ENCODE results near the gene CHST8.

The CHST8 gene

GRCh38 chr19:33769208-33769607, 147.5 kb downstream of the CHST8 start:
- DNase-seq (ENCODE audit: low spot score): no peak

DNA sequence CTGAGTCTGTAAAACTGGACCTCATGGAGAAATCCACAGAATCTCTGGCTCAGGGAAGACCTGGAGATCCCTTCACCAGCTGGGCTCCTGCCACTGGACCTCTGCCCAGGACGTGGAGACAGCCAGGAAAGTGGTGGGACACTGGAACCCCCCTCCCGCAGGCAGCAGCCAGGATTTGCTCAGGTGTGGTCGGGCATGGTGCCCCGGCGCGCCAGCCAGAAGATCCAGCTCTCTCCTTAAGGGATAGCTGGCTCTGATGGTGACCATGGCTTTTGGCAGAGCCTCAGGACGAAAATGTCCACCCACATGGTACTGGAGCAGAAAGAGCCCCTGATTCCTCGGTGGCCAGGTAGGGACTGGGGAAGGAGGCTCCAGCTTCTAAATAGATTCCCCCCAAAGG, 148.4 kb downstream of the CHST8 start:
- DNase-seq (ENCODE audit: low spot score): no peak

DNA sequence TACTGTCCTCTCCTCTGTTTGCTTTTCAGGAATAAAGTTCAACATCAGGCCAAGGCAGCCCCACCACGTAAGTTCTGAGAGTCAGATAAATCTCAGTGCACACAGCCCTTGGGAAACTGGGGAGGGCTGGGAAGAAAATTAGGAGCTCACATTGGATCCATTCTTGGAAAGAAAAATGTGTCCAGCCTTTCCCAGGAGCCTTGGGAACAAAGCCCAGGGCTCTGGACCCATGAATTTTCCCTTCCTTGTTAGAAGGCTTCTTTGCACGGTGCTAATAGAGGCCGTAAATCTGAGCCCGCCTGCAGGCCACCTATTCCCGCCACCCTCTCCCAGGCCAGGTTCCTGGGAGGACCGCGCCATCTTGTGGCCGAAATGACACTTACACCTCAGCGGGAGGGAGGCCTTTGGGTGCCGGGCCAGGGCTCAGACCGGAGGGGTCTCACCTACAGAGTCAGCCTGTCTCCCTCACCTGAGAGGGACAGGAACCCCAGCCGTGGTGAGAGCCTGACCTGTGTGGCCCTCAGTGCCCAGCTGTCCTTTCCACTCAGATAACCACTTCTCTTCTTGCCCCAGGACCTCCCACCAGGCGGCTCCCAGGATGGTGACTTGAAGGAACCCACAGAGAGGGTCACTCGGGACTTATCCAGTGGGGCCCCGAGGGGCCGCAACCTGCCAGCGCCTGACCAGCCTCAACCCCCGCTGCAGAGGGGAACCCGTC, 149.8 kb downstream of the CHST8 start:
- peak; percentile 81 for DNase-seq (ENCODE audit: low spot score)

DNA sequence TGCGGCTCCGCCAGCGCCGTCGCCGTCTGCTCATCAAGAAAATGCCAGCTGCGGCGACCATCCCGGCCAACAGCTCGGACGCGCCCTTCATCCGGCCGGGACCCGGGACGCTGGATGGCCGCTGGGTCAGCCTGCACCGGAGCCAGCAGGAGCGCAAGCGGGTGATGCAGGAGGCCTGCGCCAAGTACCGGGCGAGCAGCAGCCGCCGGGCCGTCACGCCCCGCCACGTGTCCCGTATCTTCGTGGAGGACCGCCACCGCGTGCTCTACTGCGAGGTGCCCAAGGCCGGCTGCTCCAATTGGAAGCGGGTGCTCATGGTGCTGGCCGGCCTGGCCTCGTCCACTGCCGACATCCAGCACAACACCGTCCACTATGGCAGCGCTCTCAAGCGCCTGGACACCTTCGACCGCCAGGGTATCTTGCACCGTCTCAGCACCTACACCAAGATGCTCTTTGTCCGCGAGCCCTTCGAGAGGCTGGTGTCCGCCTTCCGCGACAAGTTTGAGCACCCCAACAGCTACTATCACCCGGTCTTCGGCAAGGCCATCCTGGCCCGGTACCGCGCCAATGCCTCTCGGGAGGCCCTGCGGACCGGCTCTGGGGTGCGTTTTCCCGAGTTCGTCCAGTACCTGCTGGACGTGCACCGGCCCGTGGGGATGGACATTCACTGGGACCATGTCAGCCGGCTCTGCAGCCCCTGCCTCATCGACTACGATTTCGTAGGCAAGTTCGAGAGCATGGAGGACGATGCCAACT, 150.5 kb downstream of the CHST8 start:
- DNase-seq (ENCODE audit: low spot score): no peak

GRCh38 chr19:33772858-33773180, 151.1 kb downstream of the CHST8 start:
- no peak for DNase-seq (ENCODE audit: low spot score)

GRCh38 chr19:33773704-33774624, 152.2 kb downstream of the CHST8 start:
- DNase-seq (ENCODE audit: low spot score): no peak

- DNase-seq (ENCODE audit: low spot score): no peak
Observed at GRCh38 chr19:33774751-33775150, 153.0 kb downstream of the CHST8 start.

DNA sequence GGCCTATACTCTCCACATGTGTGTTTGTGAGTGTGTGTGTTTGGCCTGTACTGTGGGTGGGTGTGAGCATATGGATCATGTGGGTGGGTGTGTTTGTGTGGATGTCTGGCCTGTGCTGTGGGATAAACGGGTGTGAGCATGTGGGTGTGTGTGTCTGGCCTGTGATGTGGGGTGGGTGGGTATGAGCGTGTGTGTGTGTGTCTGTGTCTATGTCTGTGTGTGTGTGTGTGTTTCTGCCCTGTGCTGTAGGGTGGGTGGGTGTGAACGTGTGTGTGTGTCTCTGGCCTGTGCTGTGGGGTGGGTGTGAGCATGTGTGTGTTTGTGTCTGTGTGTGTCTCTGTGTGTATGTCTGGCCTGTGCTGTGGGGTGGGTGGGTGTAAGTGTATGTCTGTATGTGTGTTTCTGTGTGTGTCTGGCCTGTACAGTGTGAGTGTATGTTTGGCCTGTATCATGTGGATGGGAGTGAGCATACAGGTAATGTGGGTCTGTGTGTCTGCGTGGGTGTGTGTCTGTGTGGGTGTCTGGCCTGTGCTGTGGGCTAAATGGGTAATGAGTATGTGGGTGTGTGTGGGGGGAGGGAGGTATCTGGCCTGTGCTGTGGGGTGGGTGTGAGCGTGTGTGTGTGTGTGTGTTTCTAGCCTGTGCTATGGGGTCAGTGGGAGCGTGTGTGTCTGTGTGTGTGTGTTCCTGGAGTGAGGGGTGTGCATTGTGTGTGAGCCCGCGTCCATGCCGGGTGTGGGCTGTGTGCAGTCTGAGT, 154.2 kb downstream of the CHST8 start:
- DNase-seq (ENCODE audit: low spot score): no peak

GRCh38 chr19:33777351-33777750, 155.6 kb downstream of the CHST8 start:
- no peak for DNase-seq (ENCODE audit: low spot score)

GRCh38 chr19:33777753-33778088, 156.0 kb downstream of the CHST8 start:
- no peak for DNase-seq (ENCODE audit: low spot score)

- DNase-seq (ENCODE audit: low spot score): peak; percentile 88
Observed at GRCh38 chr19:33778089-33778791, 156.5 kb downstream of the CHST8 start.

GRCh38 chr19:33779849-33780248, 158.1 kb downstream of the CHST8 start:
- DNase-seq (ENCODE audit: low spot score): no peak

DNA sequence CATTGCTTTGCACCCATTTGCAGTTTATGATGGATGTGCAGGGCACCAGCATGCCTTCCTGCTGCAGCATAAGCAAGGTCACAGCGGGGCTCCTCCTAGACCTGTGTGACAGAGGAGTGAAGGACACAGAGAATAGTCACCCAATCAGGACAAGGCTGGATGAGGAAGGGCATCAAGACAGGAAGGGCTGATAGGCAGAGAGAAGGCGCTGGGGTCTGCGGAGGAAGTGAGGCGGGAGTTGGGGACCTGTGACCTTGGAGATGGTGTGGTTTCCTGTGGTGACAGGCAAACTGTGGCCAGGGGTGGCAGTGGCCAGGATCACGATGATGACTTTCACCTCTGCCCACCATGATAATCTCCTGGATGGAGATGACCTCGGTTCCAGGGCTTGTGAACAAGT, 158.5 kb downstream of the CHST8 start:
- DNase-seq (ENCODE audit: low spot score): no peak

DNA sequence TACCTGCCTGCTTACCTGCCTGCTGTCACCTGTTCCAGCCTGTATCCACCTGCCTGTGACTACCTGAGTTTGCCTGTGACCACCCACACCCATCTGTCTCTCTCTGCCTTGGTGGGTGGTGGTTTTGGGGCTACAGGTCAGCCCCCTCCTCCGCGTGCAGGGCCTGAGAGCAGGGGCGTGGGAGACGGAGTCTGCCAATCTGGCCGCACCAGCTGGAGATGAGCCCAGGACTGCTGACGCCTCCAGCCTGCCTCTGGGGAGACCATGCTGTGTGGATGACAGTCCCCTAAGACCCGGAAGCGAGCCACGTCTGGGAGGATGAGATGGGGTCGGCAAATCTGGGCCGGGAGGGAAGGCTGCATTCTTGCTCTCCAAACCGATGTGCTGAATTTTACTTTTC, 159.0 kb downstream of the CHST8 start:
- no peak for DNase-seq (ENCODE audit: low spot score)

DNA sequence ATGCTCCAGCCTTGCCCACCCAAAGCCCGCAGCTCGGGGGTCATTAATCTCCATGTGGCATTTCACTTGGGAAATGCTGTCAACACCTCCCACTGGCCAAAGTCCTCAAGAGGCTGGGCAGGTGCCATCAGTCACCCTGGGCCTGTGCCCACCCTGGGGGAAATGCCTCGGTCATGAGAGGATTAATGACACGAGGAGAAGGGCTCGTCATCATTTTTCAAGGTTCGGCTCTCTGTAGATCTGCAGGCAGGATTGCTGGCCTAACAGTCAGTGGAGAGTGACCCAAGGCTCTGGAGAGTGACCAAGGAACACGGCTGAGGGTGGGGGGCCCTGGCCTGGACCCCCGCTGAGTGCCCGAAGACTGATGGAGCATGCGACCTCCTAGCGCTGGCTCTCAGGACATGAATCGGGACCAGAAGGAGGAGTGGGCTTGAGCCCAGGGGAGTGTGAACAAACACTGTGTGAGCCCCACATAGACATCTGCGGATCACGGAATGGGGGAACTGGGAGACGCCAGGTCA, 159.7 kb downstream of the CHST8 start:
- no peak for DNase-seq (ENCODE audit: low spot score)

DNA sequence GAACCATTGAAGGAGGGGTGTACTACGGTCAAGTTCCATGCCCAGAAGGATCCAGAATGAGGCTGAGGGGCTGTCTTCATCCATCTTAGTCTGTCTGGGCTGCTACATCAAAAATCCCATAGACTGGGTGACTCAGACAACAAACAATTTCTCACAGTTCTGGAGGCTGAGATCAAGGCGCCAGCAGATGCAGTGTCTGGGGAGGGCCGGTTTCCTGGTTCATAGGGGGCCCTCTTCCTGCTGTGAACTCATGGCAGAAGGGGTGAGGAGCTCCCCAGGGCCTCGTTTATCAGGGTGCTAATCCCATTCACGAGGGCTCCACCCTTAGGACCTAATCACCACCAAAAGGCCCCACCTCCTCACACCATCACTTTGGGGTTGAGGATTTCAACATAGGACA, 160.2 kb downstream of the CHST8 start:
- DNase-seq (ENCODE audit: low spot score): no peak

DNA sequence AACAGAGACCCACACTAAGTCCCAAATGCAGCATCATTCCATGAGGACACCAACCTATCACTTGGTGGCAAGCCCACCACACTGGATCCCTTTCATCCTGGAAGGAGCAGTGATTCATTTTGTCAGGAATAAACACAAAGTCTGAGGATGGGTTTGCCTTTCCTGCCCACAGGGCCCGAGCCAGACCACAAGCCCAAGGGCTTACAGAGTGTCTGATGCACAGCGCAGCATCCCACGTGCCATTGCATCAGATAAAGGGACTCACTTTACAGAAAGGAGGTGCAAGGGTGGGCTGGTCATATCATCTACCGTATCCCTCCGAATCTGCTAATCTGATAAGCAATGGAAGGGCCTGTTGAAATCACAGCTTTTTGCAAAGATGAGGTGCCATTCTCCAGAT, 162.7 kb downstream of the CHST8 start:
- no peak for DNase-seq (ENCODE audit: low spot score)

GRCh38 chr19:33785795-33786194, 164.0 kb downstream of the CHST8 start:
- DNase-seq (ENCODE audit: low spot score): no peak

DNA sequence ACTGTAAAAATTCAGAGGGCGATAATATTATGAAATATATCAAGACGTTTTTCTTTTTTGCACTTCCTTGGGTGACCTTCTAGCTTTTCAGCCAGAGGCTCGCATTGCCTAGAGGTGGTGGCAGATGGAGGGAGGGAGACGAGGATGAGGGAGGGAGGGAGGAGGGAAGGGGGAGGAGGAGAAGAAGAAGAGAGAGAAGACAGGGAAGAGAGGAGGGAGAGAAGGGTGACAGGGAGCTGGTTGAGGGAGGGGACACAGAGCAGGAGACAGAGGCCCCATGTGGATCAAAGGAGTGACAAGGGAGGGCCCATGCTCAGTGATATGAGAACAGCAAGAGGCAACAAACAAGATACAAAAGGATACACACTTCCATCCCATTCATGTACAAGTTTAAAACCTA, 166.9 kb downstream of the CHST8 start:
- no peak for DNase-seq (ENCODE audit: low spot score)

DNA sequence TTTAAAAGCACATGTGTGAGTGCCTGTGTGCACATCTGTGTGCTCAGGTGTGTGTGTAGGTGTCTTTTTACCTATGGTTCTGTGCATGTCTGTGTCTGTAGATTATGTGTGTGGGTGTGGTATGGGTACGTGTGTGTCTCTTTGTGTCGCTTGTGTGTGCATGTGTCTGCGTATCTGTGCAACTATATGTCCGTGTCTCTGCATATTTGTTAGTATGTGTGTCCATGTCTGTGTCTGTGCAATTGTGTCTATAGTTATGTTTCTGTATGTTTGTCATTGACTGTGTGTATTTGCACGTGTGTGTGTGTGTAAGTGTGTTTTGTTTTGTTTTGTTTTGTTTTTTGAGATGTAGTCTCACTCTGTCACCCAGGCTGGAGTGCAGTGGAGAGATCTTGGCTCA, 167.6 kb downstream of the CHST8 start:
- DNase-seq (ENCODE audit: low spot score): no peak

GRCh38 chr19:33794683-33795369, 173.1 kb downstream of the CHST8 start:
- DNase-seq (ENCODE audit: low spot score): no peak

All from left forelimb (tissue), 1 donor.